Activated CD4-positive, CD25-positive, alpha-beta regulatory T cell (primary cell): ENCODE measurements around the gene VCL.

Experiments
- DNase-seq, 4 experiments: peaks; one replicate each; lab custom pipeline; 2025; lab: John Stamatoyannopoulos, UW

Gene VCL

GRCh38 chr10:74151879-74152722 lies 154.2 kb downstream of the VCL start:
- DNase-seq = no peak

GRCh38 chr10:74153123-74153522 lies 155.2 kb downstream of the VCL start:
- DNase-seq = no peak

GRCh38 chr10:74153676-74154075 lies 155.8 kb downstream of the VCL start:
- no peak for DNase-seq

- no peak for DNase-seq
Measured at GRCh38 chr10:74156919-74157289, 159.0 kb downstream of the VCL start.

- DNase-seq = no peak
Measured at GRCh38 chr10:74160013-74160412, 162.1 kb downstream of the VCL start.

- no peak for DNase-seq
Measured at GRCh38 chr10:74163319-74164068, 165.6 kb downstream of the VCL start.

GRCh38 chr10:74164716-74165529 lies 167.0 kb downstream of the VCL start:
- no peak for DNase-seq

- no peak for DNase-seq
Measured at GRCh38 chr10:74165530-74165901, 167.6 kb downstream of the VCL start.

- DNase-seq = no peak
Measured at GRCh38 chr10:74167443-74167842, 169.5 kb downstream of the VCL start.
